Suprapubic skin (tissue), 4 donors: ENCODE data around the gene ATAD3C.
"Not testable (repeated sequence)": the region's sequence is repeated elsewhere in the genome, so short reads cannot be mapped to it uniquely, and the experiment has no call there.

Source experiments
- CTCF ChIP-seq, 2 donors: fragments of 200-600 bp in 1 of 2; fragments of 450-650 bp in 1 of 2; sonication (generic) in 1 of 2; IDR thresholded peaks; one replicate each; pipeline ENCODE4 v1.5.1; 2016 to 2019; ENCODE audit warnings: antibody characterized with exemption in 2 of 2, mild to moderate bottlenecking in 1 of 2, moderate library complexity in 1 of 2
- POLR2A ChIP-seq, 2 donors: fragments of 450-650 bp; IDR thresholded peaks; one replicate each; pipeline ENCODE4 v1.6.1; 2017; ENCODE audit warnings: antibody characterized with exemption in 2 of 2, mild to moderate bottlenecking in 2 of 2, moderate library complexity in 2 of 2
- POLR2AphosphoS5 ChIP-seq, 3 donors: sonication (generic); formaldehyde crosslinking; IDR thresholded peaks; one replicate each; pipeline ENCODE4 v1.6.1; 2017; ENCODE audit warnings: antibody characterized with exemption in 3 of 3

GRCh38 chr1:1456683-1457255 is 7.3 kb downstream of the ATAD3C start:
- TF ChIP-seq CTCF, POLR2A, POLR2AphosphoS5 (IDR thresholded peaks at IDR 0.05): not testable (repeated sequence)
